Osteoblast (primary cell): ENCODE results near the gene SLC9A3. TPM values are rescaled to one million over a fixed set of nuclear protein-coding genes. Genes with fewer than 3 reads are reported as not detected.

Experiments
- DNase-seq: peaks from one replicate; pipeline ENCODE4 v3.0.0; 2011; ENCODE audit warnings: low spot score, mixed read lengths; ENCODE audit not compliant: insufficient read length; ENCODE audit errors: missing footprints
- H2AFZ ChIP-seq: 2 replicates; pipeline ENCODE4 v1.6.0; 2011; ENCODE audit warnings: mild to moderate bottlenecking, low read length
- H3K27ac ChIP-seq: 2 replicates; pipeline ENCODE4 v1.5.1; 2011; ENCODE audit warnings: mild to moderate bottlenecking, low read depth, low read length, moderate library complexity
- H3K27me3 ChIP-seq: 2 replicates; pipeline ENCODE4 v1.6.0; 2012; ENCODE audit warnings: mild to moderate bottlenecking, control low read depth, inconsistent platforms, low read length, moderate library complexity; ENCODE audit not compliant: insufficient read depth
- H3K36me3 ChIP-seq: 2 replicates; pipeline ENCODE4 v1.5.1; 2011; ENCODE audit warnings: mild to moderate bottlenecking, low read length, control low read depth, moderate library complexity; ENCODE audit not compliant: insufficient read depth
- H3K4me1 ChIP-seq: 2 replicates; pipeline ENCODE4 v1.5.1; 2011; ENCODE audit warnings: mild to moderate bottlenecking, low read length, control low read depth, moderate library complexity; ENCODE audit not compliant: insufficient read depth
- H3K4me2 ChIP-seq: 2 replicates; pipeline ENCODE4 v1.6.0; 2011; ENCODE audit warnings: mild to moderate bottlenecking, low read length; ENCODE audit not compliant: insufficient read depth
- H3K4me3 ChIP-seq: fragments of 200-600 bp; sonication (generic); 3 replicates; pipeline ENCODE4 v1.5.1; 2012; ENCODE audit warnings: mild to moderate bottlenecking, low read length, inconsistent platforms; ENCODE audit not compliant: insufficient read depth
- H3K79me2 ChIP-seq: 2 replicates; pipeline ENCODE4 v1.6.0; 2012; ENCODE audit warnings: mild to moderate bottlenecking, low read length, control low read depth, inconsistent platforms; ENCODE audit not compliant: insufficient read depth
- H3K9me3 ChIP-seq: 2 replicates; pipeline ENCODE4 v1.5.1; 2011; ENCODE audit warnings: low read depth, low read length, control low read depth
- H4K20me1 ChIP-seq: 2 replicates; pipeline ENCODE4 v1.6.0; 2012; ENCODE audit warnings: mild to moderate bottlenecking, low read length, control low read depth; ENCODE audit not compliant: insufficient read depth
- total RNA-seq: library from RNA; depleted of rRNA; stranded (reverse); fragments of >200 nt; gene quantifications from 2 replicates; pipeline ENCODE4 v1.2.3, GENCODE V29; 2012
- TF ChIP-seq, protein P1 (sequence below): IDR thresholded peaks from 2 replicates; pipeline ENCODE4 v1.5.1; 2011; ENCODE audit warnings: mild to moderate bottlenecking, low read depth, low read length, moderate library complexity; ENCODE audit errors: extremely low read depth

Gene SLC9A3
- total RNA-seq, 1 donor: 1.4 TPM

DNA sequence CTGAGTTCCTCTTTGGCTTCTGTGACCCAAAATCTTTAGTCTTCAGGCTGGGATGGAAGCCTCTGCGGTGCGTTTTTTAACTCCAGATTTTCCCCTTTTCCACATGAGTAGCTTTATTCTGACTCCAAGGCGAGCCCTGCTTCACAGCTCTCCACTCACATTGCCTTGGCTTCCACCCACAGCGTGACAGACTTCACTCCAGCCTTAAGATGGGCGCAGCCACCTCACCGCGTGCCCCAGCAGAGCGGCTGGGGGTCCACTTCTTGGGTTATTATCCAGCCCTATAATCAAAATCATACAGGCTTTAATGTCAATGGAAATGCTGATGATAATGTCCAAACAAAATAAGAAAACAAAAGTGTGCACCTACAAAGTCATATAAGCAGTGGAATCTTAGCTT, 80.0 kb downstream of the SLC9A3 start:
- Histone ChIP-seq H3K27ac (peak overlapping the region; percentile 58), H3K27me3 (no peaks in the 10 kb centered on the region), H3K4me1 (peaks cover 17% of the 10 kb centered on the region), H3K4me3 (peak overlapping the region; percentile 96), H4K20me1 (peaks cover 36% of the 10 kb centered on the region), H2AFZ (no peak overlapping the region), H3K79me2 (peaks cover 48% of the 10 kb centered on the region), H3K9me3 (no peaks in the 10 kb centered on the region), H3K36me3 (peaks cover 30% of the 10 kb centered on the region), H3K4me2 (peak overlapping the region; percentile 100)
- peak; percentile 64 for DNase-seq
- TF ChIP-seq, protein P1, sequence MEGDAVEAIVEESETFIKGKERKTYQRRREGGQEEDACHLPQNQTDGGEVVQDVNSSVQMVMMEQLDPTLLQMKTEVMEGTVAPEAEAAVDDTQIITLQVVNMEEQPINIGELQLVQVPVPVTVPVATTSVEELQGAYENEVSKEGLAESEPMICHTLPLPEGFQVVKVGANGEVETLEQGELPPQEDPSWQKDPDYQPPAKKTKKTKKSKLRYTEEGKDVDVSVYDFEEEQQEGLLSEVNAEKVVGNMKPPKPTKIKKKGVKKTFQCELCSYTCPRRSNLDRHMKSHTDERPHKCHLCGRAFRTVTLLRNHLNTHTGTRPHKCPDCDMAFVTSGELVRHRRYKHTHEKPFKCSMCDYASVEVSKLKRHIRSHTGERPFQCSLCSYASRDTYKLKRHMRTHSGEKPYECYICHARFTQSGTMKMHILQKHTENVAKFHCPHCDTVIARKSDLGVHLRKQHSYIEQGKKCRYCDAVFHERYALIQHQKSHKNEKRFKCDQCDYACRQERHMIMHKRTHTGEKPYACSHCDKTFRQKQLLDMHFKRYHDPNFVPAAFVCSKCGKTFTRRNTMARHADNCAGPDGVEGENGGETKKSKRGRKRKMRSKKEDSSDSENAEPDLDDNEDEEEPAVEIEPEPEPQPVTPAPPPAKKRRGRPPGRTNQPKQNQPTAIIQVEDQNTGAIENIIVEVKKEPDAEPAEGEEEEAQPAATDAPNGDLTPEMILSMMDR: no peak

- Histone ChIP-seq H3K4me3 (peak overlapping the region; percentile 96), H4K20me1 (peaks cover 31% of the 10 kb centered on the region), H3K4me2 (peak overlapping the region; percentile 100), H3K79me2 (peaks cover 41% of the 10 kb centered on the region), H2AFZ (peak overlapping the region; percentile 46), H3K27ac (peak overlapping the region; percentile 58), H3K9me3 (no peaks in the 10 kb centered on the region), H3K4me1 (peaks cover 17% of the 10 kb centered on the region), H3K27me3 (no peaks in the 10 kb centered on the region), H3K36me3 (peaks cover 22% of the 10 kb centered on the region)
- TF ChIP-seq, protein P1: no peak
- DNase-seq: peak; percentile 91
Observed at GRCh38 chr5:443239-444151, 80.8 kb downstream of the SLC9A3 start.

- Histone ChIP-seq H3K36me3 (peaks cover 13% of the 10 kb centered on the region), H3K4me2 (peak within 1 kb of the TSS; percentile 100)
Observed at GRCh38 chr5:442335-443238, 81.7 kb downstream of the SLC9A3 start, which contains the start of gene EXOC3. Gene EXOC3 (plus strand): TSS chr5:443176. CDS start chr5:446206, 3,030 bp downstream.

More at GRCh38 chr5:442335-443238, 81.7 kb downstream of the SLC9A3 start, which contains the start of gene EXOC3:
- peaks cover 32% of the 10 kb centered on the region for H3K79me2 ChIP-seq
- H4K20me1 ChIP-seq: peaks cover 24% of the 10 kb centered on the region
- H3K9me3 ChIP-seq: no peaks in the 10 kb centered on the region
- peaks cover 17% of the 10 kb centered on the region for H3K4me1 ChIP-seq
- H2AFZ ChIP-seq: peak within 1 kb of the TSS; percentile 85
- H3K27ac ChIP-seq: peak within 1 kb of the TSS; percentile 86
- peak; percentile 99 for DNase-seq
- H3K4me3 ChIP-seq: peak within 1 kb of the TSS; percentile 96
- no peaks in the 10 kb centered on the region for H3K27me3 ChIP-seq
- TF ChIP-seq, protein P1: no peak
